Measurements from ENCODE around the gene NBEA. TPM values are rescaled to one million over a fixed set of nuclear protein-coding genes. Genes with fewer than 3 reads are reported as not detected.

NBEA gene
- total RNA-seq, 1 donor from 2014 or later, result 6.1 TPM

DNA sequence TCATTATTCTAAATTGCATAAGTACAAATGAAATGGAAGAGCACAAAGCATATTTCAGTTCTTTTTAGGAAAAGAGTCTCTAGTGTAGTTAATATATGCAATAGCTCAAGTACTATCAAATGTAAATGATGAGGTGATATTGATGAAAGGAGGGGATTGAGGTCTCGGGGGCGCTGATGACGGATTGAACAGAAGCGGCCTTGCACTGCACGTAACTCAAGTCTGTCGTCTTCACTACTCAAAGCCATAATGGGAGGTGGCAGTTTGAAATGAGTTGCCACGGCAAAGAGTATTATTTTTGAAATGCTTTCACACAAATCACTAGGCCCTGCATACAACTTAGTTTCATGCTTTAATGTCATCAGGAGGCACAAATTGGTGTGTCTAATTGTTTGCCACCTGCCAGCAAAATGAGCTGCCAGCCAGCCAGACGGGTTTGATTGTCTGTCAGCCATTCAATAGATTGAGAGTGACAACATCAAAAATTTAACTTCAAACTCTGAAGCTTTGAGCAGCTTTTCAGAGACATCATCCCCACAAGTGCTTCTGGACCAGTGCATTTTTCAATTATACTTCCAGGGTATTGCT is 256.6 kb downstream of the NBEA start:
- H3K4me3 ChIP-seq (ENCODE audit: low read depth, low read length), result no peak overlapping the region
- H3K36me3 ChIP-seq (ENCODE audit: control insufficient read depth, insufficient read depth, low read length), result no peaks in the 10 kb centered on the region
- no peak for TF ChIP-seq CTCF (IDR thresholded peaks at IDR 0.05; ENCODE audit: insufficient read depth, low read length, poor library complexity, severe bottlenecking)
- H3K27me3 ChIP-seq (ENCODE audit: control insufficient read depth, insufficient read depth, low read length), result no peaks in the 10 kb centered on the region
- DNase-seq (ENCODE audit: low read depth), result no peak

- H3K4me3 ChIP-seq (ENCODE audit: low read depth, low read length), result no peak overlapping the region
- H3K27me3 ChIP-seq (ENCODE audit: control insufficient read depth, insufficient read depth, low read length), result no peaks in the 10 kb centered on the region
- no peak for DNase-seq (ENCODE audit: low read depth)
- H3K36me3 ChIP-seq (ENCODE audit: control insufficient read depth, insufficient read depth, low read length), result no peaks in the 10 kb centered on the region
- no peak for TF ChIP-seq CTCF (IDR thresholded peaks at IDR 0.05; ENCODE audit: insufficient read depth, low read length, poor library complexity, severe bottlenecking)
These were observed 266.5 kb downstream of the NBEA start for GRCh38 chr13:35208587-35208986.

GRCh38 chr13:35210261-35210660 is 268.2 kb downstream of the NBEA start:
- no peak for TF ChIP-seq CTCF (IDR thresholded peaks at IDR 0.05; ENCODE audit: insufficient read depth, low read length, poor library complexity, severe bottlenecking)
- no peaks in the 10 kb centered on the region for H3K36me3 ChIP-seq (ENCODE audit: control insufficient read depth, insufficient read depth, low read length)
- no peak for DNase-seq (ENCODE audit: low read depth)
- H3K27me3 ChIP-seq (ENCODE audit: control insufficient read depth, insufficient read depth, low read length), result no peaks in the 10 kb centered on the region
- no peak overlapping the region for H3K4me3 ChIP-seq (ENCODE audit: low read depth, low read length)

DNA sequence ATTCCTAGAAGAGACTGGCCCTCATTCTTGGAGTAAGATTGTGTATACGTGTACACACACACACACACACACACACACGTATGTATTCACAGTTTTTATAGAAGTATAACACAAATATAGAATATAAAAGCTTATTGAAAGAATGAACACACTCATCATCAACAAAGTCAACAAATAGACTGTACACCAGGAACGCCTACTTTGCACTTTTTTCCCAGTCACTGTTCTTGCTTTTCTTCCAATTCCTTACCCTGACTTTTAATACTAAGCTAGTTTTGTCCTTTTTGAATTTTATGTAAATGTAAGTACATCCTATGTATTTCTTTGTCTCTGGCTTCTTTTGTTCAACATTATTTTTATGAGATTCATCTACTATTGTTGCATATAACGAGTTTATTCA is 269.9 kb downstream of the NBEA start:
- Histone ChIP-seq H3K4me3 (ENCODE audit: low read depth, low read length) (no peak overlapping the region), H3K27me3 (ENCODE audit: control insufficient read depth, insufficient read depth, low read length) (no peaks in the 10 kb centered on the region)

GRCh38 chr13:35213911-35214310 is 271.8 kb downstream of the NBEA start:
- H3K36me3 ChIP-seq (ENCODE audit: control insufficient read depth, insufficient read depth, low read length), result no peaks in the 10 kb centered on the region
- H3K4me3 ChIP-seq (ENCODE audit: low read depth, low read length), result no peak overlapping the region
- no peaks in the 10 kb centered on the region for H3K27me3 ChIP-seq (ENCODE audit: control insufficient read depth, insufficient read depth, low read length)
- TF ChIP-seq CTCF (IDR thresholded peaks at IDR 0.05; ENCODE audit: insufficient read depth, low read length, poor library complexity, severe bottlenecking), result no peak
- no peak for DNase-seq (ENCODE audit: low read depth)

More for the DNA sequence above, 269.9 kb downstream of the NBEA start:
- no peak for TF ChIP-seq CTCF (IDR thresholded peaks at IDR 0.05; ENCODE audit: insufficient read depth, low read length, poor library complexity, severe bottlenecking)
- H3K36me3 ChIP-seq (ENCODE audit: control insufficient read depth, insufficient read depth, low read length), result no peaks in the 10 kb centered on the region
- DNase-seq (ENCODE audit: low read depth), result no peak

DNA sequence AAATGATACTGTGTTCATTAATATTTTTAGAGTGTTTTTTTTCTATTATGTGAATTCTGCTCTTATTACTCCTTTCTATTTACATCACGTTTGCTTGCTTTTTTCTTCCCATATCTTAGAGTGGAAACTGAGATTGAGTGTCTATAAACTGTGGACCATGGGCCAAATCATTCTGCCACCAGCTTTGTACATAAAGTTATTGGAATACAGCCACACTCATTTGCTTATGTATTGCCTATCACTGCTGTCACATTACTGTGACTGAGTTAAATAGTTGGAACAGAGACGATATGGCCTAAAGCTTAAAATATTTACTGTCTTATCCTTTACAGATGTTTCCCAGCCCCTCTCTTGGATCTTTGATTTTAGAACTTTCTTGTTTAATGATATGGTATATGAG is 274.1 kb downstream of the NBEA start:
- no peaks in the 10 kb centered on the region for H3K27me3 ChIP-seq (ENCODE audit: control insufficient read depth, insufficient read depth, low read length)
- TF ChIP-seq CTCF (IDR thresholded peaks at IDR 0.05; ENCODE audit: insufficient read depth, low read length, poor library complexity, severe bottlenecking), result no peak
- no peak for DNase-seq (ENCODE audit: low read depth)
- no peak overlapping the region for H3K4me3 ChIP-seq (ENCODE audit: low read depth, low read length)
- no peaks in the 10 kb centered on the region for H3K36me3 ChIP-seq (ENCODE audit: control insufficient read depth, insufficient read depth, low read length)

All from kidney epithelial cell (primary cell).